GM15510 (cell line): Measurements from ENCODE around the gene JMJD1C.

Experiments
- POLR2A ChIP-seq: IDR thresholded peaks from 3 replicates; pipeline ENCODE4 v1.6.1; 2011; ENCODE audit warnings: borderline replicate concordance; ENCODE audit not compliant: insufficient read length; ENCODE audit errors: extremely low read depth

JMJD1C gene

GRCh38 chr10:63281967-63282366 is 183.8 kb downstream of the JMJD1C start:
- no peak for TF ChIP-seq POLR2A

GRCh38 chr10:63280386-63280785 is 185.4 kb downstream of the JMJD1C start:
- TF ChIP-seq POLR2A: no peak

GRCh38 chr10:63275094-63275493 is 190.7 kb downstream of the JMJD1C start:
- TF ChIP-seq POLR2A: no peak

- TF ChIP-seq POLR2A: no peak
These were observed 192.2 kb downstream of the JMJD1C start for GRCh38 chr10:63273577-63273976.

- peak; percentile 87 for TF ChIP-seq POLR2A
These were observed 196.8 kb downstream of the JMJD1C start for GRCh38 chr10:63268798-63269503.

GRCh38 chr10:63268149-63268797 is 197.5 kb downstream of the JMJD1C start:
- TF ChIP-seq POLR2A: no peak

- TF ChIP-seq POLR2A: peak; percentile 37
These were observed 198.2 kb downstream of the JMJD1C start for GRCh38 chr10:63267414-63268148.

- TF ChIP-seq POLR2A: no peak
These were observed 199.1 kb downstream of the JMJD1C start for GRCh38 chr10:63266391-63267316.

- TF ChIP-seq POLR2A: no peak
These were observed 200.0 kb downstream of the JMJD1C start for GRCh38 chr10:63265683-63266235.

GRCh38 chr10:63265222-63265617 is 200.6 kb downstream of the JMJD1C start:
- TF ChIP-seq POLR2A: peak; percentile 23

GRCh38 chr10:63264617-63265221 is 201.1 kb downstream of the JMJD1C start:
- no peak for TF ChIP-seq POLR2A

- TF ChIP-seq POLR2A: no peak
These were observed 203.2 kb downstream of the JMJD1C start for GRCh38 chr10:63262430-63263073.

- no peak for TF ChIP-seq POLR2A
These were observed 204.3 kb downstream of the JMJD1C start for GRCh38 chr10:63261496-63261895.
